Inflammatory macrophage treated with lipopolysaccharide for 4 hours (primary cell): ENCODE data around the gene NABP2.
A peak's percentile ranks its signal among the peaks of the same experiment; 100 is the strongest.
"Not testable (repeated sequence)": the region's sequence is repeated elsewhere in the genome, so short reads cannot be mapped to it uniquely, and the experiment has no call there.

ENCODE experiments used
- DNase-seq: peaks from one replicate; pipeline ENCODE4 v3.0.0-alpha.2; 2020

The NABP2 gene

GRCh38 chr12:56248711-56249110, 24.6 kb downstream of the NABP2 start:
- DNase-seq = no peak

- no peak for DNase-seq
These were observed 28.5 kb downstream of the NABP2 start for GRCh38 chr12:56252649-56253048.

- no peak for DNase-seq
These were observed 28.9 kb downstream of the NABP2 start for GRCh38 chr12:56253091-56253490.

GRCh38 chr12:56255671-56256070, 31.5 kb downstream of the NABP2 start:
- DNase-seq = no peak

- DNase-seq = no peak
These were observed 32.3 kb downstream of the NABP2 start for GRCh38 chr12:56256326-56256960.

- DNase-seq = no peak
These were observed 32.9 kb downstream of the NABP2 start for GRCh38 chr12:56257071-56257470.

- peak; percentile 10 for DNase-seq
These were observed 33.4 kb downstream of the NABP2 start for GRCh38 chr12:56257491-56258067.

- peak; percentile 74 for DNase-seq
These were observed 34.1 kb downstream of the NABP2 start, which contains the start of gene ANKRD52 for GRCh38 chr12:56258068-56258819. Gene ANKRD52, minus strand, starts transcription at chr12:56258384. Its CDS starts 115 bp downstream, at chr12:56258269.

- DNase-seq = no peak
These were observed 34.7 kb downstream of the NABP2 start for GRCh38 chr12:56258820-56259183.

- DNase-seq = no peak
These were observed 36.2 kb downstream of the NABP2 start for GRCh38 chr12:56260380-56260779.

GRCh38 chr12:56260921-56261320, 36.8 kb downstream of the NABP2 start:
- DNase-seq = no peak

- peak; percentile 30 for DNase-seq
These were observed 37.5 kb downstream of the NABP2 start for GRCh38 chr12:56261503-56262232.

- not testable (repeated sequence) for DNase-seq
These were observed 38.8 kb downstream of the NABP2 start for GRCh38 chr12:56262955-56263354.

- DNase-seq = not testable (repeated sequence)
These were observed 42.0 kb downstream of the NABP2 start for GRCh38 chr12:56266068-56266692.

GRCh38 chr12:56266693-56267442, 42.7 kb downstream of the NABP2 start, which contains the start of gene COQ10A:
Gene COQ10A, plus strand, starts transcription at chr12:56266942. Its CDS starts 177 bp downstream, at chr12:56267119.
- DNase-seq = peak; percentile 74

- DNase-seq = no peak
These were observed 43.4 kb downstream of the NABP2 start for GRCh38 chr12:56267443-56268071.

- peak; percentile 16 for DNase-seq
These were observed 46.9 kb downstream of the NABP2 start for GRCh38 chr12:56271031-56271430.

GRCh38 chr12:56272468-56272867, 48.3 kb downstream of the NABP2 start:
- DNase-seq = not testable (repeated sequence)

- no peak for DNase-seq
These were observed 50.2 kb downstream of the NABP2 start for GRCh38 chr12:56274299-56274698.

GRCh38 chr12:56278905-56279304, 54.8 kb downstream of the NABP2 start:
- DNase-seq = no peak
